Fibroblast of lung (primary cell): Measurements from ENCODE around the gene SH3BP4. TPM values are rescaled to one million over a fixed set of nuclear protein-coding genes. Genes with fewer than 3 reads are reported as not detected.

Experiments
- DNase-seq, 2 donors: peaks; one replicate each; pipeline versions ENCODE4 v3.0.0 to v3.0.0-alpha.2; 2010; ENCODE audit warnings: low read depth in 2 of 2
- H2AFZ ChIP-seq: 2 replicates; pipeline ENCODE4 v1.5.1; 2012; ENCODE audit warnings: low read length, control low read depth, inconsistent platforms
- H3K27ac ChIP-seq: 2 replicates; pipeline ENCODE4 v1.5.1; 2011; ENCODE audit warnings: low read length, control low read depth; ENCODE audit not compliant: insufficient read depth
- H3K27me3 ChIP-seq: 2 replicates; pipeline ENCODE4 v1.5.1; 2011; ENCODE audit warnings: mild to moderate bottlenecking, low read length; ENCODE audit not compliant: control insufficient read depth, insufficient read depth
- H3K36me3 ChIP-seq: 2 replicates; pipeline ENCODE4 v1.5.1; 2011; ENCODE audit warnings: low read length; ENCODE audit not compliant: control insufficient read depth, insufficient read depth
- H3K4me1 ChIP-seq: 2 replicates; pipeline ENCODE4 v1.5.1; 2011; ENCODE audit warnings: low read length; ENCODE audit not compliant: control insufficient read depth, insufficient read depth; ENCODE audit errors: extremely low read depth
- H3K4me2 ChIP-seq: 2 replicates; pipeline ENCODE4 v1.5.1; 2011; ENCODE audit warnings: low read length, control low read depth; ENCODE audit not compliant: insufficient read depth; ENCODE audit errors: extremely low read depth
- H3K4me3 ChIP-seq, 4 experiments: fragments of 200-600 bp in 1 of 4; sonication (generic) in 1 of 4; replicated peaks in 1 of 4; 2 replicates each; pipeline ENCODE4 v1.5.1; 2011 to 2016; ENCODE audit warnings: low read length in 4 of 4, low read depth in 3 of 4, mild to moderate bottlenecking in 3 of 4, control low read depth in 2 of 4, inconsistent platforms in 1 of 4, mixed read lengths in 1 of 4; ENCODE audit not compliant: insufficient read depth in 1 of 4; ENCODE audit errors: control extremely low read depth in 1 of 4
- H3K79me2 ChIP-seq: 2 replicates; pipeline ENCODE4 v1.5.1; 2012; ENCODE audit warnings: mild to moderate bottlenecking, low read length, inconsistent platforms; ENCODE audit not compliant: control insufficient read depth, insufficient read depth
- H3K9ac ChIP-seq: 2 replicates; pipeline ENCODE4 v1.5.1; 2011; ENCODE audit warnings: mild to moderate bottlenecking, low read length, control low read depth; ENCODE audit not compliant: insufficient read depth
- H3K9me3 ChIP-seq: 2 replicates; pipeline ENCODE4 v1.5.1; 2012; ENCODE audit warnings: low read depth, low read length; ENCODE audit not compliant: control insufficient read depth, insufficient read depth
- H4K20me1 ChIP-seq: 2 replicates; pipeline ENCODE4 v1.5.1; 2011; ENCODE audit warnings: low read length; ENCODE audit not compliant: control insufficient read depth, insufficient read depth; ENCODE audit errors: extremely low read depth
- EZH2 ChIP-seq: IDR thresholded peaks from 2 replicates; pipeline ENCODE4 v1.5.1; 2012; ENCODE audit warnings: low read length, control low read depth, mild to moderate bottlenecking; ENCODE audit errors: missing control alignments
- polyA plus RNA-seq, 2 donors: library from polyadenylated mRNA; depleted of rRNA in 1 of 2; stranded (reverse) in 1 of 2; unstranded in 1 of 2; fragments of >200 nt; gene quantifications; 2 replicates each; pipeline ENCODE4 v1.2.1, GENCODE V29; 2011 to 2012; ENCODE audit warnings: missing spikeins in 1 of 2
- total RNA-seq: library from RNA; depleted of rRNA; stranded (reverse); fragments of >200 nt; gene quantifications from 2 replicates; pipeline ENCODE4 v1.2.1, GENCODE V29; 2014
- TF ChIP-seq, protein P1 (sequence below), 2 donors: IDR thresholded peaks in 1 of 2; conservative IDR thresholded peaks in 1 of 2; 1 replicate in 1 of 2; 2 replicates in 1 of 2; pipeline ENCODE4 v1.5.1; 2011 to 2012; ENCODE audit warnings: low read length in 2 of 2, control low read depth in 1 of 2, inconsistent platforms in 1 of 2, low read depth in 1 of 2, mild to moderate bottlenecking in 1 of 2

Gene SH3BP4
- total and polyA plus RNA-seq, 2 donors (not counting 1 experiment from before 2014, with no cell fraction given), result 74.8 to 86.6 TPM

DNA sequence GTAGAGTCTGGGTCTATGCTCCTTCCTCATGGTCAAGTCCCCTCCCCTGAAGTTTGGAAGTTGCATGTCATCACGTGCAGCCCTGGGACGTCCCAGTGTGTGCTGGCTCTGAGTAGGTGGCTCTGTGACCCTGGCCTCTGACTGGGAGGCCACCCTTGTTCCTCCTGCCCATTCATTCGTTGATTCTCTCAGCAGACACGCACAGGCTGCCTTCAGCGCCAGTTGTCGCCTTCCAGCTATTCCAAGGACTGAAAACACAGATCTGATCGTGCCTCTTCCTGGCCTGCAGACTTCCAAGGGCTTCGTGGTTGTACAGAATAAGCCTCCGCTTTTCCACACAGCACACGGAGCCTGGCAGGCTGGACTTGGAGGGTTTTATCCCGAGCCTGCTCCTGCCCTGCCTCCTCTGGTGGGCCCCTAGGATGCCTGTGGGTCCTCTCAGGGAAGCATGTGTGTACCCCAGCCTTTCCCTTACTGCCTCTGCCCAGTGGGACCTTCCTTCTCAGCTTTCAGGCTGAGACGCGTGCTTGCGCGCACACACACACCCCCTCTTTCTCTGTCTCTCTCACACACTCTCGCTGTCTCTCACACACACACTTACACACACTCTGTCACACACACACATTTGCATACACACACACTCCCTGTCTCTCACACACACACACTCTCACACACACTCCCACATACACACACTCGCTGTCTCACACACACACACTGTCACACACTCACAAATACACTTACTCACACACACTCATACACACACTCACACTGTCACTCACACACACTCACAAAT, 17.7 kb downstream of the SH3BP4 start:
- H2AFZ ChIP-seq, result no peak overlapping the region
- H3K9me3 ChIP-seq, result no peaks in the 10 kb centered on the region
- peaks cover 14% of the 10 kb centered on the region for H3K36me3 ChIP-seq
- no peak overlapping the region for H3K4me2 ChIP-seq
- no peaks in the 10 kb centered on the region for H4K20me1 ChIP-seq
- peaks cover 10% of the 10 kb centered on the region for H3K4me1 ChIP-seq
- H3K4me3 ChIP-seq, result no peak overlapping the region
- H3K27ac ChIP-seq, result no peak overlapping the region
- no peak overlapping the region for H3K9ac ChIP-seq
- H3K79me2 ChIP-seq, result peaks cover 99% of the 10 kb centered on the region
- no peaks in the 10 kb centered on the region for H3K27me3 ChIP-seq
- no peak for DNase-seq
- TF ChIP-seq, protein P1, sequence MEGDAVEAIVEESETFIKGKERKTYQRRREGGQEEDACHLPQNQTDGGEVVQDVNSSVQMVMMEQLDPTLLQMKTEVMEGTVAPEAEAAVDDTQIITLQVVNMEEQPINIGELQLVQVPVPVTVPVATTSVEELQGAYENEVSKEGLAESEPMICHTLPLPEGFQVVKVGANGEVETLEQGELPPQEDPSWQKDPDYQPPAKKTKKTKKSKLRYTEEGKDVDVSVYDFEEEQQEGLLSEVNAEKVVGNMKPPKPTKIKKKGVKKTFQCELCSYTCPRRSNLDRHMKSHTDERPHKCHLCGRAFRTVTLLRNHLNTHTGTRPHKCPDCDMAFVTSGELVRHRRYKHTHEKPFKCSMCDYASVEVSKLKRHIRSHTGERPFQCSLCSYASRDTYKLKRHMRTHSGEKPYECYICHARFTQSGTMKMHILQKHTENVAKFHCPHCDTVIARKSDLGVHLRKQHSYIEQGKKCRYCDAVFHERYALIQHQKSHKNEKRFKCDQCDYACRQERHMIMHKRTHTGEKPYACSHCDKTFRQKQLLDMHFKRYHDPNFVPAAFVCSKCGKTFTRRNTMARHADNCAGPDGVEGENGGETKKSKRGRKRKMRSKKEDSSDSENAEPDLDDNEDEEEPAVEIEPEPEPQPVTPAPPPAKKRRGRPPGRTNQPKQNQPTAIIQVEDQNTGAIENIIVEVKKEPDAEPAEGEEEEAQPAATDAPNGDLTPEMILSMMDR (conservative IDR thresholded peaks at IDR 0.05 in 1 of 2, IDR thresholded peaks at IDR 0.05 in 1 of 2; ENCODE audit: low read depth in 1 of 2, low read length in 2 of 2), result no peak
- TF ChIP-seq EZH2, result no peak

DNA sequence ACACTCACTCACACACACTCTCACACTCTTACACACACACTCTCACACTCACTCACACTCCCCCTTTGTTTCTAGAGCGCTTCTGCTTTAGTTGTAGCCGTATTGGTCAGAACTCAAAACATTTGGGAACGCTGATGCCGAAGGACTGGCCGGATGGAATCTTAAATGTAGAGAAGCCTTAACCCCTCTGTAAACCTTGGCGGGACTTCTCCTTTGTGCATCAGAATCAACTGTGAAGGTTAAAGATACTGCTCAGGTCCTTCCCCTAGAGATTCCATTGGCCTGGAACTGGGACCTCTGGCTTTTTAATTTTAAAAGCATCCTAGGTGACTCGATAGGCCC, 18.3 kb downstream of the SH3BP4 start:
- no peaks in the 10 kb centered on the region for H3K9me3 ChIP-seq
- DNase-seq, result no peak
- H4K20me1 ChIP-seq, result no peaks in the 10 kb centered on the region
- H3K27me3 ChIP-seq, result no peaks in the 10 kb centered on the region
- H3K9ac ChIP-seq, result no peak overlapping the region
- no peak overlapping the region for H3K4me3 ChIP-seq
- no peak overlapping the region for H3K4me2 ChIP-seq
- peaks cover 13% of the 10 kb centered on the region for H3K4me1 ChIP-seq
- H3K27ac ChIP-seq, result no peak overlapping the region
- no peak for TF ChIP-seq EZH2
- TF ChIP-seq, protein P1 (conservative IDR thresholded peaks at IDR 0.05 in 1 of 2, IDR thresholded peaks at IDR 0.05 in 1 of 2; ENCODE audit: low read depth in 1 of 2, low read length in 2 of 2), result no peak
- peaks cover 99% of the 10 kb centered on the region for H3K79me2 ChIP-seq
- H2AFZ ChIP-seq, result no peak overlapping the region
- peaks cover 14% of the 10 kb centered on the region for H3K36me3 ChIP-seq

DNA sequence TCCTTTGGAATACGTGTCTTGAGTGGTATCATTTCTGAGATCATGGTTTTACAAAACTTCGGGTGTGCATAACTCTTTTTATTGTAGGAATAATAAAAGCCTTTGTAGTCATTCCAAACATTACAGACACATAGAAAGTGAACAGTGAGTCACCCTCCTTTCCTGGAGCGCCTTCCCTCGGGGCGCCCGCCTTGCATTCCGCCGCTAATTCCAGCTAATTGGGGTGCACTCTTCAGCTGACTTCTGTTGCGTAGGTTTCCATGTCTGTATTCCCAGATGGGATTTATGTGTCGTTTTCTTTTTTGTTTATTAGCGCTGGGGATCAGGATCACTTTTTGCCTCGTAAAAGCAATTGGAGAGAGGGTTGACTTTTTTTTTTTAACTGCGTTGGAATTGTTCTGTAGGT, 18.7 kb downstream of the SH3BP4 start:
- peaks cover 1% of the 10 kb centered on the region for H4K20me1 ChIP-seq
- H3K27ac ChIP-seq, result no peak overlapping the region
- TF ChIP-seq EZH2, result no peak
- H3K4me3 ChIP-seq, result no peak overlapping the region
- peaks cover 99% of the 10 kb centered on the region for H3K79me2 ChIP-seq
- no peak overlapping the region for H2AFZ ChIP-seq
- H3K36me3 ChIP-seq, result peaks cover 16% of the 10 kb centered on the region
- H3K27me3 ChIP-seq, result no peaks in the 10 kb centered on the region
- H3K4me2 ChIP-seq, result no peak overlapping the region
- DNase-seq, result peak in 1 of 2 donors; percentile 91
- H3K9ac ChIP-seq, result no peak overlapping the region
- H3K9me3 ChIP-seq, result no peaks in the 10 kb centered on the region
- H3K4me1 ChIP-seq, result peaks cover 15% of the 10 kb centered on the region
